ENCODE measurements around the gene CLIP1. TPM values are rescaled to one million over a fixed set of nuclear protein-coding genes. Genes with fewer than 3 reads are reported as not detected.

The CLIP1 gene
- total RNA-seq, 1 experiment from 2014 or later: 42.9 TPM

GRCh38 chr12:122459211-122459610 lies 36.7 kb upstream of the CLIP1 start:
- H3K9me3 ChIP-seq (ENCODE audit: control insufficient read depth in 1 of 2, insufficient read depth in 1 of 2, low read depth in 1 of 2, low read length in 2 of 2): no peaks in the 10 kb centered on the region
- intact Hi-C loops (cut with micrococcal nuclease): no loop called here
- no peaks in the 10 kb centered on the region for H3K9me2 ChIP-seq (ENCODE audit: insufficient read depth)
- ATAC-seq (no peak), DNase-seq (ENCODE audit: low read depth, low spot score) (no peak)
- H4K20me1 ChIP-seq (ENCODE audit: insufficient read depth): no peaks in the 10 kb centered on the region
- ChIA-PET RAD21 (ENCODE audit: low non-redundant PET in 1 of 2, low total read pairs in 2 of 2, uncharacterized antibody in 2 of 2, unreplicated experiment in 2 of 2) (no interaction called here), CTCF (interaction anchor here (1.9 kb wide), 1 partner anchor 12 kb away, joined by 6 read pairs; no protein-coding TSS in a partner anchor), POLR2A (no interaction called here)
- BruUV-seq (replicated peaks): no TSS peak
- H3K79me2 ChIP-seq (ENCODE audit: insufficient read depth, low read length): no peaks in the 10 kb centered on the region
- peaks cover 0 to 10% of the 10 kb centered on the region in 2 experiments; a peak in 2 of 4 replicates for H3K4me1 ChIP-seq (ENCODE audit: control insufficient read depth in 1 of 2, insufficient read depth in 2 of 2, low read length in 2 of 2)
- no peak overlapping the region for H3K4me2 ChIP-seq (ENCODE audit: low read length)
- no peak overlapping the region for H3K4me3 ChIP-seq (replicated peaks in 1 of 2; ENCODE audit: low read depth in 1 of 2, low read length in 2 of 2)
- H3K9ac ChIP-seq (ENCODE audit: low read length): no peak overlapping the region
- no peak overlapping the region for H2AFZ ChIP-seq (ENCODE audit: low read depth, low read length, poor library complexity, severe bottlenecking)
- no peaks in the 10 kb centered on the region for H3K36me3 ChIP-seq (ENCODE audit: control insufficient read depth in 1 of 2, insufficient read depth in 2 of 2, low read length in 2 of 2)
- no peak overlapping the region for H3K27ac ChIP-seq (ENCODE audit: low read depth, low read length)
- no peak for TF ChIP-seq CEBPB (IDR thresholded peaks at IDR 0.05; ENCODE audit: low read depth)
- no peak for TF ChIP-seq CTCF (IDR thresholded peaks at IDR 0.05 in 2 of 3, conservative IDR thresholded peaks at IDR 0.05 in 1 of 3; ENCODE audit: borderline replicate concordance in 1 of 3, insufficient read depth in 1 of 3, low read depth in 2 of 3, low read length in 2 of 3)
- TF ChIP-seq TCF7L2 (IDR thresholded peaks at IDR 0.05; ENCODE audit: borderline replicate concordance, extremely low read depth, insufficient read depth, insufficient read length): no peak
- no peak for TF ChIP-seq EZH2 (IDR thresholded peaks at IDR 0.05)
- no peak for TF ChIP-seq EZH2phosphoT487 (IDR thresholded peaks at IDR 0.05; ENCODE audit: borderline replicate concordance)
- no peak for TF ChIP-seq CBX3 (IDR thresholded peaks at IDR 0.05; ENCODE audit: low read depth)
- H3K27me3 ChIP-seq (ENCODE audit: insufficient read depth, low read length): no peaks in the 10 kb centered on the region

All from HCT116 (cell line).